GM23248 (cell line): ENCODE data around the gene MKLN1.

Experiments used
- EZH2 ChIP-seq: fragments of 200-600 bp; sonication (generic); IDR thresholded peaks from 2 replicates; pipeline ENCODE4 v1.6.1; 2018; ENCODE audit warnings: antibody characterized with exemption, mild to moderate bottlenecking; ENCODE audit not compliant: insufficient read depth, poor library complexity, severe bottlenecking
- EZH2phosphoT487 ChIP-seq: fragments of 200-600 bp; sonication (generic); IDR thresholded peaks from 2 replicates; pipeline ENCODE4 v1.6.1; 2018; ENCODE audit warnings: antibody characterized with exemption, moderate library complexity, mild to moderate bottlenecking, low read depth; ENCODE audit not compliant: insufficient read depth

DNA sequence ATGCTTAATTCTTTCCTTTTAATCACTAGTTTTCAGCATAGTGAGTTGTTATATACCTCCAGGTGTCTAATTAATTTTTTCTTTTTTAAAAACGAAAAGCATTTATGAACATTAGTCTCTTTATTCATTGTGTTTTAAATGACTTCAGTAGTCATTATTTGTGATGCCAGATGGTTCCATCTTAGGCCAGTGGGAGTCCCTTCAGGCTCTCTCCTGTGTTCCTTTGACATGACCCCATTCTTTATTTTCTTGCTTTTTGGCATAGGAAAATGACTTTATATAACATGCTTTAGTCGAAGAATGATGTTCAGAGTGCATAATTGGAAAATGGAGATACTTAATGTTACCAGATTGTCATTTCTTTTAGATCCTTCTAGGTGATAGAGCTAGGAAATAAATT, 24.4 kb downstream of the MKLN1 start:
- no peak for TF ChIP-seq EZH2
- TF ChIP-seq EZH2phosphoT487, result no peak
